Measurements from ENCODE around the gene KCMF1. TPM values are rescaled to one million over a fixed set of nuclear protein-coding genes. Genes with fewer than 3 reads are reported as not detected.

KCMF1 gene
- total RNA-seq, 3 donors from 2014 or later (not counting 1 experiment from before 2014, with no cell fraction given) = 70.8 to 81.4 (median 77.1) TPM

- H3K27ac ChIP-seq (ENCODE audit: low read length) = no peak overlapping the region
- H3K4me1 Mint-ChIP-seq = peaks cover 8 to 33% of the 10 kb centered on the region in 2 donors
- intact Hi-C loops (cut with micrococcal nuclease) = no loop called here
- peak overlapping the region in 1 of 2 donors; percentile 63 for H3K27ac Mint-ChIP-seq
- no peaks in the 10 kb centered on the region for H3K27me3 ChIP-seq (ENCODE audit: control insufficient read depth, insufficient read depth, low read length)
- DNase-seq = peak in 1 of 2 donors; percentile 16
- no peaks in the 10 kb centered on the region for H3K9me3 Mint-ChIP-seq
- ATAC-seq = peak in 1 of 3 donors; percentile 18
- no peaks in the 10 kb centered on the region for H3K9me3 ChIP-seq (ENCODE audit: control insufficient read depth, insufficient read depth, low read length)
- H3K4me3 ChIP-seq (ENCODE audit: low read length) = no peak overlapping the region
- WGBS (ENCODE audit: insufficient coverage) = 75% methylated on average over 14 of the region's 15 CpGs
- H3K27me3 Mint-ChIP-seq (ENCODE audit: low read depth in 2 of 2) = peaks cover 0 to 3% of the 10 kb centered on the region in 2 donors
- H3K4me1 ChIP-seq (ENCODE audit: control insufficient read depth, insufficient read depth, low read length) = peaks cover 4% of the 10 kb centered on the region
- H3K36me3 ChIP-seq (ENCODE audit: control insufficient read depth, insufficient read depth, low read length) = peaks cover 11% of the 10 kb centered on the region
- no peak overlapping the region for H3K4me3 Mint-ChIP-seq
- no peak for TF ChIP-seq CTCF (IDR thresholded peaks at IDR 0.05)
- H3K36me3 Mint-ChIP-seq = peaks cover 7% of the 10 kb centered on the region
Measured at GRCh38 chr2:85057226-85057962, 86.4 kb downstream of the KCMF1 start.

DNA sequence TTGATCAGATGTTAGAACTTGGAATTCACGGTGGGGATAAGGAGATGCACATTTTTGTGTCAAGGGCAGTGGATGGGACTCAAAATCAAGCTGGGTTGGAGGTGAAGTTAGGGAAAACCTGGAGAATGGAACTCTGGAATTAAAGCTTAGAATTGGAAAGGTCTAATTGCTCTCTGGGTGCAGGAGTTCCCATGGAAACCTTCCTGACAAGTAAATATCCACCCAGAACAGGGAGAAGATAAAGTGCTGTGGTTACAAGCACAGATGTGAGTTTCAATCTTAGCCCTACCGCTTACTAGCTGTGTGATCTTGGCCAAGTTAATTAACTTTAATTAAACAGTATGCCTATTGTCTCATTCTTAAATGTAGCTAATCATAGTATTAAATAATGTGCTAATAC, 90.9 kb downstream of the KCMF1 start:
- H3K9me3 Mint-ChIP-seq = no peaks in the 10 kb centered on the region
- H3K36me3 Mint-ChIP-seq = no peaks in the 10 kb centered on the region
- peaks cover 8 to 13% of the 10 kb centered on the region in 2 donors for H3K4me1 Mint-ChIP-seq
- DNase-seq (no peak), ATAC-seq (no peak)
- no peaks in the 10 kb centered on the region for H3K27me3 ChIP-seq (ENCODE audit: control insufficient read depth, insufficient read depth, low read length)
- 85% methylated on average over 1 of the region's 2 CpGs for WGBS (ENCODE audit: insufficient coverage)
- H3K4me1 ChIP-seq (ENCODE audit: control insufficient read depth, insufficient read depth, low read length) = peaks cover 7% of the 10 kb centered on the region
- no peak overlapping the region for H3K27ac Mint-ChIP-seq
- peaks cover 18 to 25% of the 10 kb centered on the region in 2 donors for H3K27me3 Mint-ChIP-seq (ENCODE audit: low read depth in 2 of 2)
- H3K9me3 ChIP-seq (ENCODE audit: control insufficient read depth, insufficient read depth, low read length) = no peaks in the 10 kb centered on the region
- no peaks in the 10 kb centered on the region for H3K36me3 ChIP-seq (ENCODE audit: control insufficient read depth, insufficient read depth, low read length)
- no peak overlapping the region for H3K4me3 ChIP-seq (ENCODE audit: low read length)
- H3K27ac ChIP-seq (ENCODE audit: low read length) = no peak overlapping the region
- no peak overlapping the region for H3K4me3 Mint-ChIP-seq
- TF ChIP-seq CTCF (IDR thresholded peaks at IDR 0.05) = no peak
- intact Hi-C loops (cut with micrococcal nuclease) = no loop called here

- DNase-seq = no peak
- no peak overlapping the region for H3K4me3 Mint-ChIP-seq
- Histone ChIP-seq H3K27me3 (ENCODE audit: control insufficient read depth, insufficient read depth, low read length) (no peaks in the 10 kb centered on the region), H3K4me3 (ENCODE audit: low read length) (no peak overlapping the region), H3K4me1 (ENCODE audit: control insufficient read depth, insufficient read depth, low read length) (peaks cover 6% of the 10 kb centered on the region), H3K27ac (ENCODE audit: low read length) (no peak overlapping the region), H3K9me3 (ENCODE audit: control insufficient read depth, insufficient read depth, low read length) (no peaks in the 10 kb centered on the region), H3K36me3 (ENCODE audit: control insufficient read depth, insufficient read depth, low read length) (no peaks in the 10 kb centered on the region)
- intact Hi-C loops (cut with micrococcal nuclease) = no loop called here
- no peak overlapping the region for H3K27ac Mint-ChIP-seq
- no peaks in the 10 kb centered on the region for H3K9me3 Mint-ChIP-seq
- TF ChIP-seq CTCF (IDR thresholded peaks at IDR 0.05) = no peak
- no peaks in the 10 kb centered on the region for H3K36me3 Mint-ChIP-seq
- no peak for ATAC-seq
- H3K27me3 Mint-ChIP-seq (ENCODE audit: low read depth in 2 of 2) = peaks cover 21 to 32% of the 10 kb centered on the region in 2 donors
- peaks cover 3 to 14% of the 10 kb centered on the region in 2 donors for H3K4me1 Mint-ChIP-seq
- WGBS (ENCODE audit: insufficient coverage) = 87% methylated on average over 6 of the region's 6 CpGs
Measured at GRCh38 chr2:85062565-85062964, 91.6 kb downstream of the KCMF1 start.
